ENCODE measurements around the gene KCNMB3. TPM values are rescaled to one million over a fixed set of nuclear protein-coding genes. Genes with fewer than 3 reads are reported as not detected.

Gene KCNMB3
- total and polyA plus RNA-seq, 2 experiments from 2014 or later: 2.7 to 3.2 TPM

GRCh38 chr3:179200790-179201189 lies 50.1 kb downstream of the KCNMB3 start:
- no peaks in the 10 kb centered on the region for H3K36me3 ChIP-seq
- DNase-seq (ENCODE audit: low read depth in 1 of 2, low spot score in 1 of 2): no peak
- no peak overlapping the region for H3K4me3 ChIP-seq
- no peaks in the 10 kb centered on the region for H3K4me1 ChIP-seq (ENCODE audit: low read depth)
- no peak overlapping the region for H3K27ac ChIP-seq
- no peaks in the 10 kb centered on the region for H3K9me3 ChIP-seq (ENCODE audit: low read depth)
- TF ChIP-seq, protein P1, sequence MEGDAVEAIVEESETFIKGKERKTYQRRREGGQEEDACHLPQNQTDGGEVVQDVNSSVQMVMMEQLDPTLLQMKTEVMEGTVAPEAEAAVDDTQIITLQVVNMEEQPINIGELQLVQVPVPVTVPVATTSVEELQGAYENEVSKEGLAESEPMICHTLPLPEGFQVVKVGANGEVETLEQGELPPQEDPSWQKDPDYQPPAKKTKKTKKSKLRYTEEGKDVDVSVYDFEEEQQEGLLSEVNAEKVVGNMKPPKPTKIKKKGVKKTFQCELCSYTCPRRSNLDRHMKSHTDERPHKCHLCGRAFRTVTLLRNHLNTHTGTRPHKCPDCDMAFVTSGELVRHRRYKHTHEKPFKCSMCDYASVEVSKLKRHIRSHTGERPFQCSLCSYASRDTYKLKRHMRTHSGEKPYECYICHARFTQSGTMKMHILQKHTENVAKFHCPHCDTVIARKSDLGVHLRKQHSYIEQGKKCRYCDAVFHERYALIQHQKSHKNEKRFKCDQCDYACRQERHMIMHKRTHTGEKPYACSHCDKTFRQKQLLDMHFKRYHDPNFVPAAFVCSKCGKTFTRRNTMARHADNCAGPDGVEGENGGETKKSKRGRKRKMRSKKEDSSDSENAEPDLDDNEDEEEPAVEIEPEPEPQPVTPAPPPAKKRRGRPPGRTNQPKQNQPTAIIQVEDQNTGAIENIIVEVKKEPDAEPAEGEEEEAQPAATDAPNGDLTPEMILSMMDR (IDR thresholded peaks at IDR 0.05; ENCODE audit: low read depth, low read length): no peak
- no peaks in the 10 kb centered on the region for H3K27me3 ChIP-seq

- H3K36me3 ChIP-seq: no peaks in the 10 kb centered on the region
- no peak for DNase-seq (ENCODE audit: low read depth in 1 of 2, low spot score in 1 of 2)
- H3K4me3 ChIP-seq: no peak overlapping the region
- no peaks in the 10 kb centered on the region for H3K9me3 ChIP-seq (ENCODE audit: low read depth)
- H3K27me3 ChIP-seq: no peaks in the 10 kb centered on the region
- TF ChIP-seq, protein P1 (IDR thresholded peaks at IDR 0.05; ENCODE audit: low read depth, low read length): no peak
- no peak overlapping the region for H3K27ac ChIP-seq
- H3K4me1 ChIP-seq (ENCODE audit: low read depth): peaks cover 16% of the 10 kb centered on the region
These were observed 54.2 kb downstream of the KCNMB3 start for GRCh38 chr3:179196700-179197099.

DNA sequence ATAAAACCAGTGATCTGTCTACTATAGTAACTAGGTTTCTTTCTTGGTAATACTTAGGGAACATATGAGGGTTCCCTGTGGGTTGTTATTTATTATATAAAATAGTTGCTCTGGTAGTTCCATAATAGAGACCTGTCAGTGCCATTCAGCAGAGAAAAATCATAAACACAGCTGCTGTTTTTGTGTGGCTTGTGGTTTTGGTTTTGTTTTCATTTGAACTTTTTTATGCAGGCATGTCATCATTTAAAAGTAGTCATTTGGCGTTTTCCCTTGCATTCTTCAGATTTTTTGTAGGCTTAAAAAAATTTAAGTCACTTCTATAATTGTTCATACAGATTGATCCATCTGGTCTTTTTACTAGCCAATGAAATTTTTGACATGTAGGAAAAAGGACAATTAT lies 54.8 kb downstream of the KCNMB3 start:
- DNase-seq (ENCODE audit: low read depth in 1 of 2, low spot score in 1 of 2): peak in 1 of 2 donors; percentile 60
- TF ChIP-seq, protein P1 (IDR thresholded peaks at IDR 0.05; ENCODE audit: low read depth, low read length): no peak
- no peaks in the 10 kb centered on the region for H3K9me3 ChIP-seq (ENCODE audit: low read depth)
- H3K36me3 ChIP-seq: no peaks in the 10 kb centered on the region
- no peak overlapping the region for H3K4me3 ChIP-seq
- peaks cover 19% of the 10 kb centered on the region for H3K4me1 ChIP-seq (ENCODE audit: low read depth)
- H3K27ac ChIP-seq: peak overlapping the region; percentile 90
- H3K27me3 ChIP-seq: no peaks in the 10 kb centered on the region

GRCh38 chr3:179194931-179195330 lies 56.0 kb downstream of the KCNMB3 start:
- no peaks in the 10 kb centered on the region for H3K36me3 ChIP-seq
- no peak overlapping the region for H3K4me3 ChIP-seq
- H3K27me3 ChIP-seq: no peaks in the 10 kb centered on the region
- H3K27ac ChIP-seq: peak overlapping the region; percentile 91
- TF ChIP-seq, protein P1 (IDR thresholded peaks at IDR 0.05; ENCODE audit: low read depth, low read length): no peak
- DNase-seq (ENCODE audit: low read depth in 1 of 2, low spot score in 1 of 2): peak in 1 of 2 donors; percentile 65
- H3K4me1 ChIP-seq (ENCODE audit: low read depth): peaks cover 30% of the 10 kb centered on the region
- no peaks in the 10 kb centered on the region for H3K9me3 ChIP-seq (ENCODE audit: low read depth)

Other genes with a start within 250 kb of the KCNMB3 start
- gene ZMAT3, start 179.3 kb downstream of the KCNMB3 start, total RNA-seq: 4.8 and 7.6 TPM in 2 replicates
- 9.5 and 16.3 TPM in 2 replicates for gene ZMAT3, start 179.3 kb downstream of the KCNMB3 start, polyA plus RNA-seq
- gene PIK3CA, start 102.8 kb downstream of the KCNMB3 start, total RNA-seq: 6.5 and 13.0 TPM in 2 replicates
- gene PIK3CA, start 102.8 kb downstream of the KCNMB3 start, polyA plus RNA-seq: 6.1 and 7.3 TPM in 2 replicates
- 41.0 and 42.7 TPM in 2 replicates for gene ZNF639, start 71.9 kb upstream of the KCNMB3 start, total RNA-seq
- 39.7 and 42.0 TPM in 2 replicates for gene ZNF639, start 71.9 kb upstream of the KCNMB3 start, polyA plus RNA-seq
- gene MFN1, start 96.6 kb upstream of the KCNMB3 start, total RNA-seq: 21.4 and 25.9 TPM in 2 replicates
- 17.3 and 24.9 TPM in 2 replicates for gene MFN1, start 96.6 kb upstream of the KCNMB3 start, polyA plus RNA-seq
- gene GNB4, start 200.4 kb upstream of the KCNMB3 start, total RNA-seq: 19.9 and 26.7 TPM in 2 replicates
- gene GNB4, start 200.4 kb upstream of the KCNMB3 start, polyA plus RNA-seq: 18.4 and 29.6 TPM in 2 replicates